A549 (cell line): ENCODE measurements around the gene MYRFL.

Source experiments
- MAFK ChIP-seq: fragments of 450-650 bp; IDR thresholded peaks from 2 replicates; pipeline ENCODE4 v1.6.1; 2014; ENCODE audit not compliant: partially characterized antibody
- MAX ChIP-seq: IDR thresholded peaks from 2 replicates; pipeline ENCODE4 v1.6.1; 2012
- POLR2A ChIP-seq: IDR thresholded peaks from 2 replicates; pipeline ENCODE4 v1.6.1; 2012; ENCODE audit warnings: mild to moderate bottlenecking, low read length

DNA sequence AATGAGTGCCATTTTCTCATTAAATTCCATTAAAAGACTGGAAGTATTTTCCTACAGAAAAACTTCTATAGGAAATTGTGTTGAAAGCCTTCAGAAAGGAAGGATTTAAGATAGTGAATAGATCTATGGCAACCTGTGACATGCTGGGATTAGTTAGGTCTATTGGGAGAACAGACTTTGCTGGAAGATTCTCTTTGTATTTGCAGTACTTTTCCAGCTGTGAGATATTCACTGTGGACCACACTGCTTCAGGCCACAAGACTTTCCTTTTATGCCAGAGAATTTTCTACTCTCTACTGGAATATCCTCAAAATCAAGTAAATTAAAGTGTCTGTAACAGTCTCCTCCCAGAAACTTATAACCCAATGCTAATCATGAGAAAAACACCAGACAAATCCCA lies 136.2 kb downstream of the MYRFL start:
- TF ChIP-seq POLR2A (no peak), MAX (no peak), MAFK (no peak)
